ENCODE data around the gene STXBP6.
A peak's percentile ranks its signal among the peaks of the same experiment; 100 is the strongest.

STXBP6 gene

DNA sequence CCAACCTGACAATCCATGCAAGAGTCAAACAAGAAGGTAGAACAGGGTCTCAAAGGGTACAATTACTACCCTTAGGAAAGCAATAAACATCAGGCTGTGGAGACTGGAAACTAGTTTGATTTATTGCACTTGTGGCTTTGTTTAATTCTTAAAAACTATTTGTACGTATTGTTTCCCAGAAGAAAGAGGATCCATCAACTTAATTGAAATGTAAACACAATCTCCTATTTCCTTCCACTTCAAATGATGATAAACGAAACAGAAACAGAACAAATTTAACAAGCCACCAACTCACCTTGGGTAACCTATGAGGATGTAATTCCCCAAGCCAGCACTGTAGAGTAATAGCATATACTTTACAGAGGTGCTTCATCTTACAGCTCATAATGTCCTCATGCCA is 8.0 kb downstream of the STXBP6 start:
- TF ChIP-seq, protein P1, sequence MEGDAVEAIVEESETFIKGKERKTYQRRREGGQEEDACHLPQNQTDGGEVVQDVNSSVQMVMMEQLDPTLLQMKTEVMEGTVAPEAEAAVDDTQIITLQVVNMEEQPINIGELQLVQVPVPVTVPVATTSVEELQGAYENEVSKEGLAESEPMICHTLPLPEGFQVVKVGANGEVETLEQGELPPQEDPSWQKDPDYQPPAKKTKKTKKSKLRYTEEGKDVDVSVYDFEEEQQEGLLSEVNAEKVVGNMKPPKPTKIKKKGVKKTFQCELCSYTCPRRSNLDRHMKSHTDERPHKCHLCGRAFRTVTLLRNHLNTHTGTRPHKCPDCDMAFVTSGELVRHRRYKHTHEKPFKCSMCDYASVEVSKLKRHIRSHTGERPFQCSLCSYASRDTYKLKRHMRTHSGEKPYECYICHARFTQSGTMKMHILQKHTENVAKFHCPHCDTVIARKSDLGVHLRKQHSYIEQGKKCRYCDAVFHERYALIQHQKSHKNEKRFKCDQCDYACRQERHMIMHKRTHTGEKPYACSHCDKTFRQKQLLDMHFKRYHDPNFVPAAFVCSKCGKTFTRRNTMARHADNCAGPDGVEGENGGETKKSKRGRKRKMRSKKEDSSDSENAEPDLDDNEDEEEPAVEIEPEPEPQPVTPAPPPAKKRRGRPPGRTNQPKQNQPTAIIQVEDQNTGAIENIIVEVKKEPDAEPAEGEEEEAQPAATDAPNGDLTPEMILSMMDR (IDR thresholded peaks at IDR 0.05), result no peak

DNA sequence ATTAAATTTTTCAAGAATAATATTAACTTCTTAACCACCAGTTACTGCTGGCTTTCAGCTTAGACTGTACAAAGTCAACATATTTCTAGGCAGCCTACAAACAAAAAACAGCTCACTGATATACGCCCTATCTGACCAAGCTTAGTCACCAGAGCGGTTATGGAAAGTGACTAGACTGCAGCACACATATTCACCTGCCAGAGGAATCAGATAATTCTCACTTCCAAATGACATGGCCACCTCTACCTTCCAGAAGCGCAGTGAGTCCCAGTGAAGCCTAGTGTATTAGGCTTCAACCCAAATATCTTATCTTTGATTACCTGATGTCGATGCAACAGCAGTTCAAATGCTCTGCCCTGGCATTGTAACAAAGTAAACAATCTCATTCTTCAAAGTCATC is 8.5 kb downstream of the STXBP6 start:
- TF ChIP-seq, protein P1 (IDR thresholded peaks at IDR 0.05), result no peak

DNA sequence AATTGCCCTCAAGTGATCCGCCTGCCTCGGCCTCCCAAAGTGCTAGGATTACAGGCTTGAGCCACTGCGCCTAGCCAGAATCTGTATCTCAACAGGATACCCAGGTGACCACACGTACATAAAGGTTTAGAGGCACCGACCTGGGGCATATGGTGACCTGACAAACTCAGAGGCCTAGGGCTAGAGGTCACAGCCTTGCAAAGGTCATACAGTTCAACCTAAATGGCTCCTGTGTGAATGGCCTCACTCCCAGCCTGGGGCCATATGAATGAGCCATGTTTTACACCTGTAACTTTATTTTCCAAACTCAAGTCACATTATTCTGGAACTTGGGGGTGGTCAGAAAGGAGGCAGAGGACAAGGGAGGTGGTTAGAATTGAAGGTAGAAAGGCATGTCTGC is 10.0 kb downstream of the STXBP6 start:
- TF ChIP-seq, protein P1 (IDR thresholded peaks at IDR 0.05), result no peak

DNA sequence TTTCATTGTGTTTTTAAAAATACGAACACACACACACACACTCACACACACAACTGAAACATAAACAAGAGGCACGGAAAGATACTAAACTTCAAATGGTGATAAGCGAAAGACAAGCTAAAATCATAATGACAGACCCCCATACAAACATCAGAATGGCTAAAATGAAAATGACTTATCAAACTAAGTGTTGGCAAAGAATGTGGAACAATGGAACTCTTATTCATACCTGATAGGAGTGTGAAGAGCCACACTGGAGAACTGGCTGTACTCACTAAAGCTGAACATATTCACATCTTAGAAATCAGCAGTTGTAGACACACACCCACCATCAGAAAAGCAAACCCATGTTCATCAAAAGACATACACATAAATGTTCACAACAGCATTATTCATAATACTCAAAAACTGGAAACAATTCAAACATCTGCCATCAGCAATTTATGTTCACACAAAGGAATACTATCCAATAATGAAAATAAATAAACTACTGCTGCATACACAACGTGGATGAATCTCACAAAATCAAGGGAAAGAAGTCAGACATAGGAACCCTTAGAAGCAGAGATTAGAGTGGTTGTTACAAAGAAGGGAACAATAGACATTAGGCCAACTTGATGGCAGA is 11.8 kb downstream of the STXBP6 start:
- TF ChIP-seq, protein P1 (IDR thresholded peaks at IDR 0.05), result no peak

DNA sequence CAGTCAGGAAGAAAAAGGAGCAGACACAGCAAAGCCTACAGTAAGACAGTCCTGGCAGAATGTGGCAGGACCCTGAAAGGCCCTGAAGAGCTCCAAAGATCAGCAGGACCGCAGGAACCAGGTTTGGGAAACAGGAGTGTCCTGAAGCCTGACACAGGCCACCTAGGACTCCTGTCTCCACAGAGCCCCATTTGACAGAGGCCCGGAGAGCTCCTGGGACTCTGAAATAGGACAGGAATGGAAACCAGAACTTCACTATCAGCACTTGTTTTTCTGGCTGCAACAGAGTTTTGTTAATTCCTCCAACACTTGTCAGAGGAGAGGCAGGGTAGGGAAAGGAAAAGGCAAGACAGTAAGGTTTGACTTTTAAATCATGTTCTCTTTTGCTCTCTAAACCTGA is 12.9 kb downstream of the STXBP6 start:
- TF ChIP-seq, protein P1 (IDR thresholded peaks at IDR 0.05), result no peak

DNA sequence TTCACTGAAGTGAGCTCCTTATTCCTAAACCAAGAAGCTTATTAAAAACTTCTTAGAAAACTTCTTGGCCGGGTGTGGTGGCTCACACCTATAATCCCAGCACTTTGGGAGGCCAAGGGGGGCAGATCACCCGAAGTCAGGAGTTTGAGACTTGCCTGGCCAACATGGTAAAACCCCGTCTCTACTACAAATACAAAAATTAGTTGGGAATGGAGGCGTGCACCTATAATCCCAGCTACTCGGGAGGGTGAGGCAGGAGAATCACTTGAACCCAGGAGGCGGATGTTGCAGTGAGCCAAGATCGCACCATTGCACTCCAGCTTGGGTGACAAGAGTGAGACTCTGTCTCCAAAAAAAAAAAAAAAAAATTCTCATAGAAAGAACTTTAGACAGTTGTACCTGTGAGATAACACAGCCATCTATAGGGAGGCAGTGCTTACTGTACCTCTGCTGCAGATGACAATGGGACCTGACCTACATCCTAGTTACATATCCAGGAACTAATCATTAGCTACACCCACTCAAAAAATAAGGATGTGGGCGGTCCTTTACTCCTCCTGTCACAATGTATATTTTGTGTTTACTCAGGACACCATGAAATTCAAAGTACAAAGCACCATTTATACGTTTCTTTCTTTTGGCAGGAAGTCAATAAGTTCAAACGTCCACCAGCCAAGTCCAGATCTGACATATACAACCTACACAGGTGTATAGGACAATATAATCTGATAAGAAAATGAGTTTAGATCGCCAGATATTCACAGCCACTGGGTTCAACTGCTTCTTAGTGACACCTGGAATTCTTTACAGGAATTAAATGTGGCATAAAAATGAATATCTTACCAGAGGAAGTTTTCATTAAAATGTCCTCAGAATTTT is 14.9 kb downstream of the STXBP6 start:
- TF ChIP-seq, protein P1 (IDR thresholded peaks at IDR 0.05), result peak; percentile 35; the same call in 1 of the 2 replicates

DNA sequence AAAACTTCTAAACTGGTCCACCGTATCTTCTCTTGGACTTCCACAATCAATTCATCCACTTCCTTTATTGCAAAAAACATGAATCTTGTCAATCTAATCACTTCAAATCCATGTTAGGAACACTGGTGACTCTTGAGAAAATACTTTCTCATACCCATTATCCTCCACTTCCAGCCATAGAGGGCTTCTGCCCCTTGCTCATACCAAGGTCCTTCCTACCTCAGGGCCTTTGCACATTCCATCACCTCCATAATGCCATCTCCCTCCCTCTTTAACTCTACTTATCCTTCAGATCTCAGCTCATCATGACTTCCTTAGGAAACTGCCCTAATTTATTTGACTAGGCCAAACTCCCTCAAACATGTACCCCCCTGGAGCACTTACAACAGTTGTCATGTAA is 16.6 kb downstream of the STXBP6 start:
- TF ChIP-seq, protein P1 (IDR thresholded peaks at IDR 0.05), result no peak

All from LNCAP (cell line).